Chondrocyte (in vitro differentiated cells): ENCODE measurements around the gene GBX1. TPM values are rescaled to one million over a fixed set of nuclear protein-coding genes. Genes with fewer than 3 reads are reported as not detected.

Experiments used
- DNase-seq: peaks from one replicate; pipeline ENCODE4 v3.0.0; 2021; ENCODE audit warnings: mixed read lengths, low spot score
- H3K27ac Mint-ChIP-seq: one replicate; pipeline ENCODE4 v1.8.0; 2021; ENCODE audit warnings: mild to moderate bottlenecking, moderate library complexity, mixed read lengths; ENCODE audit not compliant: unreplicated experiment
- H3K27me3 Mint-ChIP-seq: 2 replicates; pipeline ENCODE4 v1.8.0; 2021; ENCODE audit warnings: low read depth, mixed read lengths
- H3K36me3 Mint-ChIP-seq: 2 replicates; pipeline ENCODE4 v1.8.0; 2021; ENCODE audit warnings: low read depth, mixed read lengths
- H3K4me1 Mint-ChIP-seq: 2 replicates; pipeline ENCODE4 v1.8.0; 2021; ENCODE audit warnings: low read depth, mild to moderate bottlenecking, mixed read lengths
- H3K4me3 Mint-ChIP-seq: one replicate; pipeline ENCODE4 v1.8.0; 2021; ENCODE audit warnings: mild to moderate bottlenecking, moderate library complexity, mixed read lengths; ENCODE audit not compliant: unreplicated experiment
- H3K9me3 Mint-ChIP-seq: 2 replicates; pipeline ENCODE4 v1.8.0; 2021; ENCODE audit warnings: low read depth, mixed read lengths
- CTCF ChIP-seq: fragments of 200-600 bp; sonication (generic); IDR thresholded peaks from 2 replicates; pipeline ENCODE4 v1.5.0; 2021; ENCODE audit warnings: antibody characterized with exemption, mild to moderate bottlenecking, moderate library complexity
- total RNA-seq: library from RNA; stranded (reverse); gene quantifications from 3 replicates; pipeline ENCODE4 v1.2.1, GENCODE V29; 2021

Gene GBX1
- total RNA-seq, 1 donor from 2014 or later: not detected

DNA sequence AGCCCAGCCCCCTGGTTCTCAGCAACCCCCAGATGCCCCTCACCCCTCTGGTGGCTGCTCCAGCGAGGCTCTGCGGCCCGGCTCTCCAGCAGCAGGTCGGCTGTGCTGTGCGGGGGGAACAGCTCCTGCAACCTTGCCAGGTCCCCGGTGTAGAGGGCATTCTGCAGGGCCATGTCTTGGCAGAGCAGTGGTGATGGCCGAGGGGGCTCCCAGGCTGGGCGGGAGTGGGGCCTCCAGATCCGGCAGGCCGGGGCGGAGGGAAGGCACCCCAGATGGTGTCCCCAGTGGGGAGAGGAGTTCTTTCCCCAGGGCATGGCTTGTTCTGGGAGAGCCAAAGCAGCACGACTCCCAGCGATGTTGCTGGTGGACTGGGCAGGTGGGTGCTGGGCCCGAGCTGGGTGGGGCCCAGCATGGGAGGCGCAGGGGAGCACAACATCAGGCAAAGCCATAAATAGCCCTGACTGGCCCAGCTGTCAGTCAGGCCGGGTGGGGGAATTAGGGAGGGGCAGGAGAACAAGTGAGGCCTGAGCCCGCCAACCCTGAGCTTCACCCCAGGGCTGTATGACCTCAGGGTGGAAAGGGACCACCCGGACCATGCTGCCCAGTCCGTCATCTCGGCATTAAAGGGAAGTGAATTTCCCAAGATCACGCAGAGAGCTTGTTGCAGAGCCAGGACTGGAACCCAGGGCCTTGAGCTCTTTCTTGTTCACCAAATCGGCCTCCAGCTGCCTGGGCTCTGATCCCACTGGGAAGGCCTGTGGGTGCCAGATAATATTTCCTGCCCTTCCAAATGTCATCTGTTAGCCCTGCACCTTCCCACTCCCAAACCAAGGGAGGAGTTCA is 20.1 kb upstream of the GBX1 start:
- TF ChIP-seq CTCF: no peak
- Mint-ChIP-seq H3K4me1 (no peaks in the 10 kb centered on the region), H3K27ac (no peak overlapping the region), H3K27me3 (peaks cover 30% of the 10 kb centered on the region), H3K4me3 (no peak overlapping the region), H3K9me3 (no peaks in the 10 kb centered on the region), H3K36me3 (no peaks in the 10 kb centered on the region)
- peak; percentile 89 for DNase-seq

GRCh38 chr7:151186640-151187408 is 19.3 kb upstream of the GBX1 start, which contains the start of gene ASB10:
Gene ASB10 (minus strand): TSS chr7:151187250. CDS start chr7:151187130, 120 bp downstream.
- no peaks in the 10 kb centered on the region for H3K36me3 Mint-ChIP-seq
- no peak within 1 kb of the TSS for H3K4me3 Mint-ChIP-seq
- DNase-seq: no peak
- H3K4me1 Mint-ChIP-seq: no peaks in the 10 kb centered on the region
- no peaks in the 10 kb centered on the region for H3K9me3 Mint-ChIP-seq
- peaks cover 34% of the 10 kb centered on the region for H3K27me3 Mint-ChIP-seq
- no peak within 1 kb of the TSS for H3K27ac Mint-ChIP-seq
- no peak for TF ChIP-seq CTCF

GRCh38 chr7:151185762-151186639 is 18.5 kb upstream of the GBX1 start:
- Mint-ChIP-seq H3K9me3 (no peaks in the 10 kb centered on the region), H3K27ac (no peak overlapping the region), H3K4me3 (no peak overlapping the region), H3K27me3 (peaks cover 35% of the 10 kb centered on the region), H3K36me3 (no peaks in the 10 kb centered on the region), H3K4me1 (no peaks in the 10 kb centered on the region)
- no peak for TF ChIP-seq CTCF
- no peak for DNase-seq

GRCh38 chr7:151181011-151181431 is 13.5 kb upstream of the GBX1 start:
- Mint-ChIP-seq H3K9me3 (no peaks in the 10 kb centered on the region), H3K27ac (no peak overlapping the region), H3K4me1 (no peaks in the 10 kb centered on the region), H3K4me3 (no peak overlapping the region), H3K27me3 (peaks cover 37% of the 10 kb centered on the region), H3K36me3 (no peaks in the 10 kb centered on the region)
- peak; percentile 92 for DNase-seq
- TF ChIP-seq CTCF: no peak
